IMR-90 (cell line): ENCODE data around the gene DESI2. TPM values are rescaled to one million over a fixed set of nuclear protein-coding genes. Genes with fewer than 3 reads are reported as not detected.

Experiments
- ATAC-seq: fragments of 200-7000 bp; cut with Tn5 transposase; 2 replicates; pipeline ENCODE4 v1.9.1; 2020; ENCODE audit warnings: low read depth, mild to moderate bottlenecking, moderate library complexity
- BruUV-seq: library from RNA; stranded (reverse); fragments of 400-500 nt; replicated peaks from 2 replicates; lab custom pipeline; 2021; lab: Mats Ljungman, UMichigan
- CTCF ChIA-PET: fragments of 300-600 bp; formaldehyde crosslinking; extraction: SDS; loops from one replicate; lab custom pipeline; 2021; ENCODE audit warnings: antibody characterized with exemption; lab: Yijun Ruan, JAX
- POLR2A ChIA-PET: fragments of 300-600 bp; sonication (Branson Sonifier 250); formaldehyde crosslinking; loops from one replicate; lab custom pipeline; 2022; ENCODE audit warnings: antibody characterized with exemption; ENCODE audit not compliant: unreplicated experiment; lab: Charles Lee
- DNase-seq: peaks from one replicate; pipeline ENCODE4 v3.0.0; 2013
- H2AFZ ChIP-seq: replicated peaks from 2 replicates; pipeline ENCODE3; 2013; ENCODE audit warnings: low read length, mild to moderate bottlenecking; ENCODE audit not compliant: poor library complexity
- H2AK5ac ChIP-seq: 2 replicates; pipeline ENCODE4 v1.6.1; 2013; ENCODE audit warnings: low read depth, low read length, inconsistent platforms
- H2AK9ac ChIP-seq: replicated peaks from 2 replicates; pipeline ENCODE3; 2013; ENCODE audit warnings: mild to moderate bottlenecking, low read depth, low read length, moderate library complexity; ENCODE audit not compliant: poor library complexity
- H2BK120ac ChIP-seq: 2 replicates; pipeline ENCODE4 v1.6.1; 2013; ENCODE audit warnings: low read depth, low read length, inconsistent platforms
- H2BK15ac ChIP-seq: 3 replicates; pipeline ENCODE4 v1.6.1; 2013; ENCODE audit warnings: low read depth, low read length, inconsistent platforms
- H2BK20ac ChIP-seq: 2 replicates; pipeline ENCODE4 v1.6.1; 2013; ENCODE audit warnings: low read depth, mild to moderate bottlenecking, inconsistent platforms, low read length, moderate library complexity
- H2BK5ac ChIP-seq: 2 replicates; pipeline ENCODE4 v1.6.1; 2013; ENCODE audit warnings: mild to moderate bottlenecking, low read depth, low read length, inconsistent platforms; ENCODE audit not compliant: poor library complexity, severe bottlenecking
- H3K14ac ChIP-seq: replicated peaks from 2 replicates; pipeline ENCODE4 v1.6.1; 2013; ENCODE audit warnings: low read depth, low read length, inconsistent platforms
- H3K18ac ChIP-seq: 2 replicates; pipeline ENCODE4 v1.6.1; 2013; ENCODE audit warnings: low read depth, low read length, control low read depth
- H3K23ac ChIP-seq: 2 replicates; pipeline ENCODE4 v1.6.1; 2013; ENCODE audit warnings: low read depth, low read length, inconsistent platforms
- H3K27ac ChIP-seq: 2 replicates; pipeline ENCODE4 v1.5.1; 2013; ENCODE audit warnings: mild to moderate bottlenecking, control low read depth, low read length; ENCODE audit not compliant: insufficient read depth
- H3K27me3 ChIP-seq: 2 replicates; pipeline ENCODE4 v1.6.1; 2013; ENCODE audit warnings: low read length; ENCODE audit not compliant: control insufficient read depth, insufficient read depth
- H3K36me3 ChIP-seq: 2 replicates; pipeline ENCODE4 v1.6.1; 2013; ENCODE audit warnings: low read length, mixed read lengths; ENCODE audit not compliant: control insufficient read depth, insufficient read depth
- H3K4ac ChIP-seq: 2 replicates; pipeline ENCODE4 v1.6.1; 2013; ENCODE audit warnings: low read depth, low read length, inconsistent platforms
- H3K4me1 ChIP-seq: 2 replicates; pipeline ENCODE4 v1.6.1; 2013; ENCODE audit warnings: low read length, mixed read lengths; ENCODE audit not compliant: control insufficient read depth, insufficient read depth
- H3K4me2 ChIP-seq: 2 replicates; pipeline ENCODE4 v1.6.1; 2013; ENCODE audit warnings: low read depth, mild to moderate bottlenecking, control low read depth, low read length, moderate library complexity
- H3K4me3 ChIP-seq: 2 replicates; pipeline ENCODE4 v1.5.1; 2013; ENCODE audit warnings: low read depth, mild to moderate bottlenecking, control low read depth, low read length, moderate library complexity; ENCODE audit not compliant: insufficient read depth
- H3K56ac ChIP-seq: 2 replicates; pipeline ENCODE4 v1.6.1; 2013; ENCODE audit warnings: low read length, inconsistent platforms; ENCODE audit not compliant: insufficient read depth; ENCODE audit errors: extremely low read depth
- H3K79me1 ChIP-seq, 2 experiments: 2 replicates each; pipeline ENCODE4 v1.6.1; 2013; ENCODE audit warnings: low read length in 2 of 2, inconsistent platforms in 1 of 2, low read depth in 1 of 2
- H3K9ac ChIP-seq: 2 replicates; pipeline ENCODE4 v1.6.1; 2013; ENCODE audit warnings: low read depth, low read length, control low read depth
- H3K9me1 ChIP-seq: 2 replicates; pipeline ENCODE4 v1.6.1; 2013; ENCODE audit warnings: low read length, inconsistent platforms; ENCODE audit not compliant: insufficient read depth
- H3K9me3 ChIP-seq: 2 replicates; pipeline ENCODE4 v1.6.1; 2013; ENCODE audit warnings: low read length; ENCODE audit not compliant: control insufficient read depth, insufficient read depth
- H4K20me1 ChIP-seq: 2 replicates; pipeline ENCODE4 v1.6.1; 2013; ENCODE audit warnings: low read length, inconsistent platforms; ENCODE audit not compliant: insufficient read depth
- H4K5ac ChIP-seq: 2 replicates; pipeline ENCODE4 v1.6.1; 2013; ENCODE audit warnings: mild to moderate bottlenecking, low read depth, low read length, control low read depth
- H4K8ac ChIP-seq, 2 experiments: 2 replicates each; pipeline ENCODE4 v1.6.1; 2013; ENCODE audit warnings: low read depth in 2 of 2, low read length in 2 of 2, control low read depth in 1 of 2, inconsistent platforms in 1 of 2
- H4K91ac ChIP-seq: 2 replicates; pipeline ENCODE4 v1.6.1; 2013; ENCODE audit warnings: low read depth, low read length, inconsistent platforms; ENCODE audit not compliant: insufficient read depth
- BHLHE40 ChIP-seq: fragments of 150-350 bp; IDR thresholded peaks from 2 replicates; pipeline ENCODE4 v1.6.1; 2016; ENCODE audit warnings: mild to moderate bottlenecking, low read depth, low read length
- CEBPB ChIP-seq: IDR thresholded peaks from 2 replicates; pipeline ENCODE4 v1.6.1; 2012; ENCODE audit warnings: low read depth, low read length, improper control_type of control experiment
- CHD1 ChIP-seq: IDR thresholded peaks from 2 replicates; pipeline ENCODE4 v1.6.1; 2012; ENCODE audit warnings: low read depth, low read length, improper control_type of control experiment
- CTCF ChIP-seq: conservative IDR thresholded peaks from 2 replicates; pipeline ENCODE4 v1.5.1; 2012; ENCODE audit warnings: mild to moderate bottlenecking, low read depth, low read length, improper control_type of control experiment
- ELK1 ChIP-seq: fragments of 150-350 bp; IDR thresholded peaks from 2 replicates; pipeline ENCODE4 v1.6.1; 2016; ENCODE audit warnings: low read depth, mild to moderate bottlenecking, low read length, moderate library complexity, borderline replicate concordance
- FOS ChIP-seq: fragments of 150-350 bp; IDR thresholded peaks from 2 replicates; pipeline ENCODE4 v1.6.1; 2016; ENCODE audit warnings: low read depth, low read length
- MAFK ChIP-seq: IDR thresholded peaks from 2 replicates; pipeline ENCODE4 v1.6.1; 2012; ENCODE audit warnings: low read depth, low read length, improper control_type of control experiment
- MAZ ChIP-seq: IDR thresholded peaks from 2 replicates; pipeline ENCODE4 v1.6.1; 2012; ENCODE audit warnings: low read depth, mild to moderate bottlenecking, low read length, improper control_type of control experiment, moderate library complexity, borderline replicate concordance
- MXI1 ChIP-seq: IDR thresholded peaks from 2 replicates; pipeline ENCODE4 v1.6.1; 2012; ENCODE audit warnings: low read depth, mild to moderate bottlenecking, low read length, moderate library complexity, borderline replicate concordance
- NFE2L2 ChIP-seq: fragments of 150-350 bp; IDR thresholded peaks from 2 replicates; pipeline ENCODE4 v1.6.1; 2016; ENCODE audit warnings: low read depth, mild to moderate bottlenecking, low read length
- POLR2A ChIP-seq: IDR thresholded peaks from 2 replicates; pipeline ENCODE4 v1.6.1; 2012; ENCODE audit warnings: mild to moderate bottlenecking, low read depth, low read length
- RAD21 ChIP-seq: IDR thresholded peaks from 2 replicates; pipeline ENCODE4 v1.6.1; 2012; ENCODE audit warnings: low read length, improper control_type of control experiment
- RCOR1 ChIP-seq: IDR thresholded peaks from 2 replicates; pipeline ENCODE4 v1.6.1; 2012; ENCODE audit warnings: mild to moderate bottlenecking, low read length, improper control_type of control experiment; ENCODE audit not compliant: insufficient replicate concordance
- RFX5 ChIP-seq: IDR thresholded peaks from 2 replicates; pipeline ENCODE4 v1.8.0; 2012; ENCODE audit warnings: low read depth, mild to moderate bottlenecking, low read length, moderate library complexity
- SMC3 ChIP-seq: fragments of 150-350 bp; IDR thresholded peaks from 2 replicates; pipeline ENCODE4 v1.6.1; 2016; ENCODE audit warnings: low read depth, mild to moderate bottlenecking, antibody characterized with exemption, low read length, moderate library complexity
- WGBS, 2 experiments: methylation state at CpG; one replicate each; pipeline versions ENCODE4 v1.1.5 to v1.1.7; 2013; ENCODE audit warnings: missing lambda C conversion rate in 2 of 2; ENCODE audit not compliant: insufficient read length in 1 of 2; ENCODE audit errors: extremely low coverage in 2 of 2; 5-methylcytosine and 5-hydroxymethylcytosine counted together
- dilution Hi-C: fragments of 300-500 bp; cut with HindIII; formaldehyde crosslinking; loops from one replicate; pipeline ENCODE4 v1.14.3; 2018; ENCODE audit warnings: low sequenced_read_pairs; ENCODE audit not compliant: unreplicated experiment
- in situ Hi-C: fragments of 300-500 bp; cut with MboI; formaldehyde crosslinking; loops from 3 replicates; pipeline ENCODE4 v1.14.3; 2019; ENCODE audit warnings: low sequenced_read_pairs, inconsistent platforms, mixed read lengths
- intact Hi-C: fragments of 100-400 bp; cut with micrococcal nuclease; formaldehyde crosslinking; loops from 2 replicates; pipeline ENCODE4 v1.10.0; 2022
- polyA plus RNA-seq, 3 experiments: library from polyadenylated mRNA; depleted of rRNA; stranded (reverse); fragments of >200 nt; gene quantifications; 2 replicates each; pipeline ENCODE4 v1.2.3, GENCODE V29; 2012; ENCODE audit warnings: low replicate concordance in 1 of 3
- total RNA-seq: library from RNA; depleted of rRNA; stranded (reverse); fragments of >200 nt; gene quantifications from 2 replicates; pipeline ENCODE4 v1.2.3, GENCODE V29; 2012
- TF ChIP-seq, protein P1 (sequence below): fragments of 150-350 bp; IDR thresholded peaks from 2 replicates; pipeline ENCODE4 v1.6.1; 2017; ENCODE audit warnings: mild to moderate bottlenecking, antibody characterized with exemption, low read length, low read depth

The DESI2 gene
- total and polyA plus RNA-seq, 2 of the 4 experiments (the other 2 are of a cell fraction): 19.0 to 43.6 TPM

GRCh38 chr1:244636488-244637259, 16.3 kb upstream of the DESI2 start:
- no peaks in the 10 kb centered on the region; the same call in 1 of the 2 replicates for H3K9me1 ChIP-seq
- no peaks in the 10 kb centered on the region for H3K4me1 ChIP-seq
- H3K56ac ChIP-seq: no peak overlapping the region
- BruUV-seq: no TSS peak
- TF ChIP-seq CHD1 (no peak), CTCF (no peak), RCOR1 (no peak), CEBPB (no peak), RAD21 (no peak), FOS (no peak), MXI1 (no peak), MAFK (no peak), ELK1 (no peak), POLR2A (no peak), SMC3 (no peak), NFE2L2 (no peak), MAZ (no peak), RFX5 (no peak), BHLHE40 (no peak)
- TF ChIP-seq, protein P1, sequence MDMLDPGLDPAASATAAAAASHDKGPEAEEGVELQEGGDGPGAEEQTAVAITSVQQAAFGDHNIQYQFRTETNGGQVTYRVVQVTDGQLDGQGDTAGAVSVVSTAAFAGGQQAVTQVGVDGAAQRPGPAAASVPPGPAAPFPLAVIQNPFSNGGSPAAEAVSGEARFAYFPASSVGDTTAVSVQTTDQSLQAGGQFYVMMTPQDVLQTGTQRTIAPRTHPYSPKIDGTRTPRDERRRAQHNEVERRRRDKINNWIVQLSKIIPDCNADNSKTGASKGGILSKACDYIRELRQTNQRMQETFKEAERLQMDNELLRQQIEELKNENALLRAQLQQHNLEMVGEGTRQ: no peak
- intact Hi-C loops: no loop called here
- no peak overlapping the region for H3K18ac ChIP-seq
- H4K8ac ChIP-seq: no peak overlapping the region
- POLR2A ChIA-PET: no interaction called here
- dilution Hi-C loops: no loop called here
- peaks cover 13% of the 10 kb centered on the region for H3K27me3 ChIP-seq
- in situ Hi-C loops: no loop called here
- no peak overlapping the region for H2BK5ac ChIP-seq
- H2AFZ ChIP-seq: no peak overlapping the region
- no peaks in the 10 kb centered on the region for H4K20me1 ChIP-seq
- H4K91ac ChIP-seq: no peak overlapping the region
- H2BK15ac ChIP-seq: no peak overlapping the region
- no peak overlapping the region for H3K4ac ChIP-seq
- no peak overlapping the region for H3K14ac ChIP-seq
- H3K27ac ChIP-seq: no peak overlapping the region
- H3K4me3 ChIP-seq: no peak overlapping the region
- H3K79me1 ChIP-seq: no peaks in the 10 kb centered on the region
- H2BK20ac ChIP-seq: no peak overlapping the region
- DNase-seq: no peak
- H3K9me3 ChIP-seq: no peaks in the 10 kb centered on the region
- ATAC-seq: no peak
- no peak overlapping the region for H3K23ac ChIP-seq
- CTCF ChIA-PET: no interaction called here
- 69% methylated on average over 6 of the region's 10 CpGs; no CpG with 5 or more reads in 1 of the 2 experiments for WGBS, 2 experiments
- no peak overlapping the region for H2BK120ac ChIP-seq
- no peaks in the 10 kb centered on the region for H3K36me3 ChIP-seq
- no peak overlapping the region for H3K4me2 ChIP-seq
- no peak overlapping the region for H2AK9ac ChIP-seq
- H4K5ac ChIP-seq: no peak overlapping the region
- no peak overlapping the region for H3K9ac ChIP-seq
- no peak overlapping the region for H2AK5ac ChIP-seq
